Thyroid gland (tissue), 4 donors: ENCODE data around the gene HIVEP2.

Source experiments
- POLR2A ChIP-seq, 2 donors: fragments of 450-650 bp; IDR thresholded peaks; one replicate each; pipeline ENCODE4 v1.6.1; 2017; ENCODE audit warnings: antibody characterized with exemption in 2 of 2, mild to moderate bottlenecking in 2 of 2, moderate library complexity in 1 of 2
- TF ChIP-seq, protein P1 (sequence below), 6 experiments: fragments of 200-600 bp in 3 of 6; fragments of 450-650 bp in 3 of 6; sonication (generic) in 3 of 6; IDR thresholded peaks; one replicate each; pipeline ENCODE4 v1.5.1; 2016 to 2019; ENCODE audit warnings: antibody characterized with exemption in 6 of 6, mild to moderate bottlenecking in 2 of 6, inconsistent platforms in 1 of 6, moderate library complexity in 1 of 6

DNA sequence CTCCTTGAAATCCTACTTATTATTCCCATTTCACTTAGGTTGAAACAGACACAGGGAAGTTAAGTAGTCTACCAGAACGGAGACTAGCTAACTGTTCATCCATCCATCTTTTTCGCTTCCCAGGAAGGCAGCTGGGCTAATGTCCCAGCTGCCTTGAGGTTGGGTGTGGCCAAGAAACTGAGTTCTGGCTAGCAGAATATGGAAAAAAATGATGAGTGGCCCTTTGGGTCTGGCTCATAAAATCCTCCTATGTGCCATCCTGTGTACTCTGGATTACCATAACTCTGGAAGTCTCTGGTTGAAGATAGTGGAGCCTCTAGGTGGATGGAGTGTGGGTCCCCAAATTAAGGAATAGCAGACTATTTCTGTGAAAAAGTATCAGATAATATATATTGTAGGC lies 206.2 kb downstream of the HIVEP2 start:
- TF ChIP-seq, protein P1, sequence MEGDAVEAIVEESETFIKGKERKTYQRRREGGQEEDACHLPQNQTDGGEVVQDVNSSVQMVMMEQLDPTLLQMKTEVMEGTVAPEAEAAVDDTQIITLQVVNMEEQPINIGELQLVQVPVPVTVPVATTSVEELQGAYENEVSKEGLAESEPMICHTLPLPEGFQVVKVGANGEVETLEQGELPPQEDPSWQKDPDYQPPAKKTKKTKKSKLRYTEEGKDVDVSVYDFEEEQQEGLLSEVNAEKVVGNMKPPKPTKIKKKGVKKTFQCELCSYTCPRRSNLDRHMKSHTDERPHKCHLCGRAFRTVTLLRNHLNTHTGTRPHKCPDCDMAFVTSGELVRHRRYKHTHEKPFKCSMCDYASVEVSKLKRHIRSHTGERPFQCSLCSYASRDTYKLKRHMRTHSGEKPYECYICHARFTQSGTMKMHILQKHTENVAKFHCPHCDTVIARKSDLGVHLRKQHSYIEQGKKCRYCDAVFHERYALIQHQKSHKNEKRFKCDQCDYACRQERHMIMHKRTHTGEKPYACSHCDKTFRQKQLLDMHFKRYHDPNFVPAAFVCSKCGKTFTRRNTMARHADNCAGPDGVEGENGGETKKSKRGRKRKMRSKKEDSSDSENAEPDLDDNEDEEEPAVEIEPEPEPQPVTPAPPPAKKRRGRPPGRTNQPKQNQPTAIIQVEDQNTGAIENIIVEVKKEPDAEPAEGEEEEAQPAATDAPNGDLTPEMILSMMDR (IDR thresholded peaks at IDR 0.05) = no peak
- TF ChIP-seq POLR2A (IDR thresholded peaks at IDR 0.05) = no peak
